GM18858 (cell line): ENCODE data around the gene SIRPD.
"Not testable (repeated sequence)": the region's sequence is repeated elsewhere in the genome, so short reads cannot be mapped to it uniquely, and the experiment has no call there.

ENCODE experiments used
- ATAC-seq: cut with Tn5 transposase; IDR thresholded peaks from one replicate; pipeline ENCODE4 v1.9.1; 2021; ENCODE audit not compliant: unreplicated experiment

SIRPD gene

DNA sequence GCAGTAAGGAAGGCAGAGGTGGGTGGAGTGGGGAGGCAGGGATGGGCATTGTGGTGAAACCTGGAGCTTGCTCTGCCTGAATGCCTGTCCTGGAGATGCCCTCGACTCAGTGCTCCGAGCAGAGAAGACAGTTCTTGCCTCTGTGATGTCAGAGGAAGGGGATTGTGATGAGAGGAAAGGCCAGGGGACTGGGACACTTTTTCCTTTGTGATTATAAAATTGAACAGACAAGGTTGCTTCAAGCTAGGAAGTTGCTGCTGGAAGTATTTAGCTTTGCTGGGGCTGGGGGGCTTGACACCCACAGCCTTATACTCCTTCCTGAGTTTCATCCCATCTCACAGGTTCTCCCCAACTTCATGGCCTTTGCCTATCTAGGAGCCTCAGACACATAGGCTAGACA, at the start of gene SIRPD:
Gene SIRPD (minus strand): TSS at position 101 of the 400 bp plus-strand sequence. CDS start 52 bp downstream, at position 49.
- ATAC-seq: no peak

- no peak for ATAC-seq
Observed at GRCh38 chr20:1600736-1601135, 43.2 kb upstream of the SIRPD start.

- ATAC-seq: no peak
Observed at GRCh38 chr20:1595333-1595732, 37.8 kb upstream of the SIRPD start.

GRCh38 chr20:1588533-1589460, 31.3 kb upstream of the SIRPD start:
- ATAC-seq: no peak

GRCh38 chr20:1587781-1588532, 30.5 kb upstream of the SIRPD start:
- no peak for ATAC-seq

DNA sequence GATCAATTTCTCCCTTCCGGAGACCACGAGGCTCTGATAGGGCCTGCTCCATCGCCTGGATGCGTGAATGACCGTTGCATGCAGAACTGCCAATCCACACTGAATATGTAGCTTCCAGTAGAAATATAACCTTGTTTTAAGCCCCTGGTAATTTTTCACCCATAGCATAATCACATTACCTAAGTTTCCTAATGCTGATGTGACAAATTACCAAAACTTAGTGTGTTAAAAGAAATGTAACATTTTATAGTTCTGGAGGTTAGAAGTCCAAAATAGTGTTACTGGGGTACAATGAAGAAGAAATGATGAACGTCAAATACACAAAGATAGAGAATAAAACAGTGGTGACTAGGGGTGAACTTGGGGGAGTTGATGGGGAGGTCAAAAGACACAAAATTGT, 22.0 kb upstream of the SIRPD start:
- ATAC-seq: no peak

DNA sequence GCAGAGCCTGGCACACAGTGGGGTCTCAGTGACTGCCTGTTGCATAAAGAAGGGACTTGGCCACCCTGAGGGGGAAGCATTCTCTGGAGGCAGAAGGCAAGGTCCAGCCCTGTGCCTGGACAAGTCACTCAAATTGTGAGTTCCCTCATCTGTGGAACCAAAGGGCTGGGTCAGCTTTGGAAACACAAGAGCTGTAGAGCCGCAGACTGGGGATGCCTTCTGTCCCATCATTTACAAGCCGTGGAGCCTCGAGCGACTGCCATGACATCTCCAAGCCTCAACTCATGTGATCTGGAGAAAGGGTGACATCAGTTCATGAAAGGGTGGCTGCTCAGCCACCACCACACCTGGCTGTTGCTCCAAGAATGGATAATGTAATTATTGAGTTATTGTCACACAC, 20.4 kb upstream of the SIRPD start:
- no peak for ATAC-seq

DNA sequence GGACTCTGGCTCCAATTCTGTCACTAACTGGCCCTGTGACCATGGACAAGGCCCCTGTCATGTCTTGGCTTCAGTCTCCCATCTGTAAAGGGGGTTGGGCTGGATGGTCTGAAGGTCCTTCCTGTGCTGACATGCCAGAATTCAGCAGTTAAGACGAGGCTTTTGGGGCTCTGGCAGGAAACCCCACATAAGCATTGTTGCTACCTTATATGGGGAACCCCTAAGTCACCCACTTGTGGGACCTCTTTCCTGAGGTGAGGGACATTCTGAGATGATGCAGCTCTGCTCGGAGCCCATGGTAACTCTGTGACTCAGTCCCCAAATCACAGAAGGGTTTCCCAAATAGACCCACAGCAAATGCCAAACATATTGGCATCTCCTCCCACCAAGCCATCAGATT, 19.8 kb upstream of the SIRPD start:
- ATAC-seq: not testable (repeated sequence)

- no peak for ATAC-seq
Observed at GRCh38 chr20:1576641-1577040, 19.1 kb upstream of the SIRPD start.

DNA sequence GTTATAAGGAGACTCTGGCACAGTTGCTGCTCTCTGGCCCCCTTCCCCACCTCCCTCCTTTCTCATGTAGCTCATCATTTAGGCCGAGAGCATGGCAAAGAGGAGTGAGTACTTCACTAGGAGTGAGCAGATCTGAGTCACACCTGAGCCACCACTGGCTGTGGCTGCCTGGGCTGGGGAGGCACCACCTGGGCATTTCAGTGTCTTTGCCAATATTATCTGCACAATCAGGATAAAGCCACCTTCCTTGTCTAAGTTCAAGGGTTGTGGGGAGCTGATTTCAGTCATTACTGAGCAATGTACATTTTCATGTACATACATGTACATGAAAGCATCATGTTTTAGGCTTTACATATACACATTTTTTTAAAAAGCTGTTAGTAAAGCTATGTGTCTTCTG, 18.5 kb upstream of the SIRPD start:
- ATAC-seq: not testable (repeated sequence)

DNA sequence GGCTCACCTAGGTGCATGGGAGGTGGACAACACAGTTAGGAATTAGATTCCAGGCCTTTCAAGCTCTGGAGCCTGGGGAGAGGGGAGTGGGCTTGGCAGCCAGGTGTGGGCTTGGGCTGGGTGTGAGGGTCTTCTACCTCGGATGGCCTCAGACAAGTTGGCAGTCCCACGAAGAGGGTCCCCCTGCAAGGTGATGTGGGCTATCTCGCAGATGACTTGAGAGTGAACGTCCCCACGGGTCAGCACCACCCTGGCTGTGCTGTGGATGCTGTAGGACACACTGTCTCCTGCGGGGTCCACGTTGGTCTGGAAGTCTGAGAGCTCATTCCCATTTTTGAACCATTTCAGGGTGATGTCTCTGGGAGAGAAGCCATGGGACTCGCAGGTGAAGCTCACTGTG, 14.1 kb upstream of the SIRPD start:
- ATAC-seq: not testable (repeated sequence)

- no peak for ATAC-seq
Observed at GRCh38 chr20:1569415-1569881, 11.9 kb upstream of the SIRPD start.

- ATAC-seq: no peak
Observed at GRCh38 chr20:1568163-1568490, 10.6 kb upstream of the SIRPD start.

DNA sequence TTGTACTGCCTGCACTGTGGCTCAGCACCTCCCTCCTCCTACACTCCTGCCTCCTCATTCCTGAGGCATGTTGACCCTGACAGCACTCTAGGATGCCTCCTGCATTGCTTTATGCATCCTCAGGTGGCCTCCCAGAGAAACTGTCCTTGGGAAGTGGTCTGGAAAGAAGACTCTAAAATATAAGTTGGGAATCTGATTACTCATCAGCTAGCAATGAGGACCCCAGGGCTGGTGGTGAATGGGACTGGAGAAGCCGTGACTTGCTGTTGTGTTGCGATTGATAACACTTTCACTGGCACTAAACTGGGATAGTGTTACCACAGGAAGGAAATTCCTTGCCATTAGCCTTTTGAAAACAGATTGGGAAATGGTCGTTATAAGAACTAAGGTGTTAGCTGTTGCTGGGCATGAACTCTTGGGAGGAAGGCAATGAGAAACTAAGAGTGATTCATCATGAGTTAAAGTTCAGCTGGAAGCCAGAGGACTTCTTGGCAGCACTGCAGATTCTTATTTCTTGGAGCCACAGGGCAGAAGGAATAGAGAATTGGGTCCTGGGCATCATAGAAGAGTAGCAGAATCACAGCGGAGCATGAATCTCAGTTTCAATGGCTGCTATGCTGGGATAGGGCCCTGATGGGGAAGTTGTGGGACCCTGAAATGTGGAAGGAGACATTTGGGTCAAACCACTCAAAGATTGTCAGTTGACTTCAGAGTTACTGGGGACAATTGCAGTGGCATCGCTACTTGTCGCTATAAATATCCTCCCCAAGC, 10.1 kb upstream of the SIRPD start:
- no peak for ATAC-seq

DNA sequence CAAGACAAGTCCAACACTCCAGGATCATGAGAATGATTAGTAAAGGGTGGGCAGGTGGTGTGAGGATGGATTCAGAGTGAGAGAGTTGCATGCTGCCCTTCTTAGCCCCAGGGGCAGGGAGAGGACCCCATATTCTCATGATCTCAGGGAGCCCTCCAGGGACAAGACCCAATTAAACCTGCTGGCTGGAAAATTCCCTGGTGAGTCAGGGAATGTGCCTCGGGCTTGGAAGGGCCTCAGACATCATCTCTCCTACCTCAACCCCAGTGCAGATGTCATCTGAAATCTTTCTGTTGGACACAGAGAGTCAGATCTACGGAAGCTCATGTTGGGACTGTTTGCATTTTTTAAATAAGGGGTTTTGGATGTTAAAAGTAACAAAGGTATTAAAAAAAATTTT, 9.2 kb upstream of the SIRPD start:
- ATAC-seq: no peak

GRCh38 chr20:1565461-1565860, 8.0 kb upstream of the SIRPD start:
- no peak for ATAC-seq

- no peak for ATAC-seq
Observed at GRCh38 chr20:1563598-1563997, 6.1 kb upstream of the SIRPD start.

GRCh38 chr20:1562622-1563021, 5.1 kb upstream of the SIRPD start:
- no peak for ATAC-seq

GRCh38 chr20:1561350-1561749, 3.8 kb upstream of the SIRPD start:
- ATAC-seq: no peak

DNA sequence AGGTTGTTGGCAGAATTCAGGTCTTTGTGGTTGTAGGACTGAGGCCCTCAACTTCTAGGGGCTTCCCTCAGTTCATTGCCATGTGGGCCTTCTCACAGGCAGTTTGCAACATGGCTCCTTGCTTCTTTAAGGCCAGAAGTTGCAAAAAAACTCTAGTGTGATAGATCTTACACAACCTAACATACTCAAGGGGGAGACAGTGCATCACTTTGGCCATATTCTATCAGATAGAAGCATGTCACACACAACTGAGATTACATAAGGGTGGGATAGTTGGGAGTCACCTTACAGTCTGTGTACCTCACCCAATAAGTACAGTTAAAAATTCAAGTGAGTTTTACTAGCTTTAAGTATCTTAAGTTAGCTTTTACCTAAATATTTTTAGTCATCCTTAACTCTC, 1.6 kb downstream of the SIRPD start:
- ATAC-seq: no peak

DNA sequence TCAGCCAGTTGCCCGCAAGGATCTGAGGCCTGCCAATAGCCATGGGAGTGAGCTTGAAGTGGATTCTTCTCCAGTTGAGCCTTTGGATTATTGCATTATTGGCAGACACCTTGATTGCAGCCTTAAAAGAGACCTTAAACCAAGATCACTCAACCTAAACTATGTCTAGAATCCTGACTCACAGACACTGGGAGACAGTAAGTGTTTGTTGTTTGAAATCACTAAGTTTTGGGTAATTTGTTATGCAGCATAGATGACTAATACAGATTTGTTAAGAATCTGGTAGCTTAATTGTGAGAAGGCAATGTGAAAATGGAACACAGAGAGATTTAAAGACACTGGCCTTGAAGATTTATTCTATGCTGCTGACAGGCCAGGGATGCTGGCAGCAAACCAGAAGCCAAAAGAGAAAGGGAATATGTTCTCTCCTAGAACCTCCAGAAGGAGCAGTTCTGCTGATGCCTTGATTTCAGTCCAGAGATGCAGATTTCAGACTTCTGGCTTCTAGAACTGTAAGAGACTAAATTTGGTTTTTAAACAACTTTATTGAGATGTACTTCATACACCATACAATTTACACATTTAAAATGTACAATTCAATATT, 17.6 kb downstream of the SIRPD start:
- ATAC-seq: no peak
